ENCODE data around the gene DISP2. TPM values are rescaled to one million over a fixed set of nuclear protein-coding genes. Genes with fewer than 3 reads are reported as not detected.

The DISP2 gene
- total RNA-seq, 4 donors from 2014 or later: 0.81 to 5.9 (median 3.6) TPM

- Histone ChIP-seq H3K4me3 (replicated peaks in 1 of 3) (no peak overlapping the region), H3K4me1 (peaks cover 12 to 24% of the 10 kb centered on the region in 2 donors), H3K27ac (no peak overlapping the region), H3K9me3 (no peaks in the 10 kb centered on the region), H3K36me3 (no peaks in the 10 kb centered on the region), H3K27me3 (no peaks in the 10 kb centered on the region)
- intact Hi-C loops (cut with DNase I): loop anchor here (5.0 to 10.0 kb wide), 2 partner anchors 44 to 59 kb away; partner anchors contain the start of gene INAFM2
- no peak for DNase-seq
- WGBS, 2 donors: 86 to 89% methylated on average over 11 of the region's 11 CpGs
- TF ChIP-seq, protein P1, sequence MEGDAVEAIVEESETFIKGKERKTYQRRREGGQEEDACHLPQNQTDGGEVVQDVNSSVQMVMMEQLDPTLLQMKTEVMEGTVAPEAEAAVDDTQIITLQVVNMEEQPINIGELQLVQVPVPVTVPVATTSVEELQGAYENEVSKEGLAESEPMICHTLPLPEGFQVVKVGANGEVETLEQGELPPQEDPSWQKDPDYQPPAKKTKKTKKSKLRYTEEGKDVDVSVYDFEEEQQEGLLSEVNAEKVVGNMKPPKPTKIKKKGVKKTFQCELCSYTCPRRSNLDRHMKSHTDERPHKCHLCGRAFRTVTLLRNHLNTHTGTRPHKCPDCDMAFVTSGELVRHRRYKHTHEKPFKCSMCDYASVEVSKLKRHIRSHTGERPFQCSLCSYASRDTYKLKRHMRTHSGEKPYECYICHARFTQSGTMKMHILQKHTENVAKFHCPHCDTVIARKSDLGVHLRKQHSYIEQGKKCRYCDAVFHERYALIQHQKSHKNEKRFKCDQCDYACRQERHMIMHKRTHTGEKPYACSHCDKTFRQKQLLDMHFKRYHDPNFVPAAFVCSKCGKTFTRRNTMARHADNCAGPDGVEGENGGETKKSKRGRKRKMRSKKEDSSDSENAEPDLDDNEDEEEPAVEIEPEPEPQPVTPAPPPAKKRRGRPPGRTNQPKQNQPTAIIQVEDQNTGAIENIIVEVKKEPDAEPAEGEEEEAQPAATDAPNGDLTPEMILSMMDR (IDR thresholded peaks at IDR 0.05): no peak
- no peak for TF ChIP-seq POLR2A (IDR thresholded peaks at IDR 0.05)
These were observed 7.8 kb downstream of the DISP2 start for GRCh38 chr15:40365624-40366456.

- H3K27me3 ChIP-seq: no peaks in the 10 kb centered on the region
- no peak overlapping the region for H3K4me3 ChIP-seq (replicated peaks in 1 of 3)
- intact Hi-C loops (cut with DNase I): loop anchor here (5.0 to 10.0 kb wide), 2 partner anchors 44 to 58 kb away; partner anchors contain the start of gene INAFM2
- 90 to 93% methylated on average over 13 of the region's 14 CpGs for WGBS, 2 donors
- peak; percentile 32 to 50 for DNase-seq
- no peaks in the 10 kb centered on the region for H3K36me3 ChIP-seq
- H3K27ac ChIP-seq: peak overlapping the region in 2 of 3 donors; percentile 44 to 62
- no peaks in the 10 kb centered on the region for H3K9me3 ChIP-seq
- peaks cover 12 to 26% of the 10 kb centered on the region in 2 donors for H3K4me1 ChIP-seq
- no peak for TF ChIP-seq POLR2A (IDR thresholded peaks at IDR 0.05)
- TF ChIP-seq, protein P1 (IDR thresholded peaks at IDR 0.05): no peak
These were observed 8.7 kb downstream of the DISP2 start for GRCh38 chr15:40366457-40367370.

DNA sequence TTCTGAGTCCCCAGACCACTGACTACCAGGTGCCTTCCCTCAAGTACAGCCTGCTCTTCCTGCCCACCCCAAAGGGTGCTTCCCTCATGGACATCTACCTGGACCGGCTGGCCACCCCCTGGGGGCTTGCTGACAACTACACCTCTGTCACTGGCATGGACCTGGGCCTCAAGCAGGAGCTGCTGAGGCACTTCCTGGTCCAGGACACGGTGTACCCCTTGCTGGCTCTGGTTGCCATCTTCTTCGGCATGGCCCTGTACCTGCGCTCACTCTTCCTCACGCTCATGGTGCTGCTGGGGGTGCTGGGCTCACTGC, 9.3 kb downstream of the DISP2 start:
- no peak for DNase-seq
- Histone ChIP-seq H3K27ac (peak overlapping the region; percentile 44 to 62 (median 60)), H3K4me1 (peaks cover 15 to 32% of the 10 kb centered on the region in 2 donors), H3K9me3 (no peaks in the 10 kb centered on the region), H3K4me3 (replicated peaks in 1 of 3) (no peak overlapping the region), H3K27me3 (no peaks in the 10 kb centered on the region), H3K36me3 (no peaks in the 10 kb centered on the region)
- 80 to 89% methylated on average over 5 of the region's 5 CpGs for WGBS, 2 donors
- intact Hi-C loops (cut with DNase I): loop anchor here (5.0 to 10.0 kb wide), 2 partner anchors 45 to 57 kb away; partner anchors contain the start of gene INAFM2
- no peak for TF ChIP-seq POLR2A (IDR thresholded peaks at IDR 0.05)
- TF ChIP-seq, protein P1 (IDR thresholded peaks at IDR 0.05): no peak

GRCh38 chr15:40367686-40368611, 9.9 kb downstream of the DISP2 start:
- H3K4me1 ChIP-seq: peaks cover 21 to 39% of the 10 kb centered on the region in 2 donors
- intact Hi-C loops (cut with DNase I): loop anchor here (5.0 to 10.0 kb wide), 2 partner anchors 46 to 57 kb away; partner anchors contain the start of gene INAFM2
- TF ChIP-seq POLR2A (IDR thresholded peaks at IDR 0.05): peak in 1 of 2 donors; percentile 62
- TF ChIP-seq, protein P1 (IDR thresholded peaks at IDR 0.05): peak; percentile 34 to 100 (median 94)
- DNase-seq: peak; percentile 93 to 95
- WGBS, 2 donors: 18 to 28% methylated on average over 21 to 39 of the region's 91 CpGs
- H3K4me3 ChIP-seq (replicated peaks in 1 of 3): no peak overlapping the region
- H3K36me3 ChIP-seq: no peaks in the 10 kb centered on the region
- no peaks in the 10 kb centered on the region for H3K27me3 ChIP-seq
- H3K27ac ChIP-seq: peak overlapping the region; percentile 60 to 64 (median 62)
- no peaks in the 10 kb centered on the region for H3K9me3 ChIP-seq
